IMR-90 (cell line): ENCODE results near the gene TNNI2. TPM values are rescaled to one million over a fixed set of nuclear protein-coding genes. Genes with fewer than 3 reads are reported as not detected.

Experiments used
- ATAC-seq: fragments of 200-7000 bp; cut with Tn5 transposase; 2 replicates; pipeline ENCODE4 v1.9.1; 2020; ENCODE audit warnings: low read depth, mild to moderate bottlenecking, moderate library complexity
- BruUV-seq: library from RNA; stranded (reverse); fragments of 400-500 nt; replicated peaks from 2 replicates; lab custom pipeline; 2021; lab: Mats Ljungman, UMichigan
- CTCF ChIA-PET: fragments of 300-600 bp; formaldehyde crosslinking; extraction: SDS; loops from one replicate; lab custom pipeline; 2021; ENCODE audit warnings: antibody characterized with exemption; lab: Yijun Ruan, JAX
- POLR2A ChIA-PET: fragments of 300-600 bp; sonication (Branson Sonifier 250); formaldehyde crosslinking; loops from one replicate; lab custom pipeline; 2022; ENCODE audit warnings: antibody characterized with exemption; ENCODE audit not compliant: unreplicated experiment; lab: Charles Lee
- DNase-seq: peaks from one replicate; pipeline ENCODE4 v3.0.0; 2013
- H2AFZ ChIP-seq: replicated peaks from 2 replicates; pipeline ENCODE3; 2013; ENCODE audit warnings: low read length, mild to moderate bottlenecking; ENCODE audit not compliant: poor library complexity
- H2AK5ac ChIP-seq: 2 replicates; pipeline ENCODE4 v1.6.1; 2013; ENCODE audit warnings: low read depth, low read length, inconsistent platforms
- H2AK9ac ChIP-seq: replicated peaks from 2 replicates; pipeline ENCODE3; 2013; ENCODE audit warnings: mild to moderate bottlenecking, low read depth, low read length, moderate library complexity; ENCODE audit not compliant: poor library complexity
- H2BK120ac ChIP-seq: 2 replicates; pipeline ENCODE4 v1.6.1; 2013; ENCODE audit warnings: low read depth, low read length, inconsistent platforms
- H2BK15ac ChIP-seq: 3 replicates; pipeline ENCODE4 v1.6.1; 2013; ENCODE audit warnings: low read depth, low read length, inconsistent platforms
- H2BK20ac ChIP-seq: 2 replicates; pipeline ENCODE4 v1.6.1; 2013; ENCODE audit warnings: low read depth, mild to moderate bottlenecking, inconsistent platforms, low read length, moderate library complexity
- H2BK5ac ChIP-seq: 2 replicates; pipeline ENCODE4 v1.6.1; 2013; ENCODE audit warnings: mild to moderate bottlenecking, low read depth, low read length, inconsistent platforms; ENCODE audit not compliant: poor library complexity, severe bottlenecking
- H3K14ac ChIP-seq: replicated peaks from 2 replicates; pipeline ENCODE4 v1.6.1; 2013; ENCODE audit warnings: low read depth, low read length, inconsistent platforms
- H3K18ac ChIP-seq: 2 replicates; pipeline ENCODE4 v1.6.1; 2013; ENCODE audit warnings: low read depth, low read length, control low read depth
- H3K23ac ChIP-seq: 2 replicates; pipeline ENCODE4 v1.6.1; 2013; ENCODE audit warnings: low read depth, low read length, inconsistent platforms
- H3K27ac ChIP-seq: 2 replicates; pipeline ENCODE4 v1.5.1; 2013; ENCODE audit warnings: mild to moderate bottlenecking, control low read depth, low read length; ENCODE audit not compliant: insufficient read depth
- H3K27me3 ChIP-seq: 2 replicates; pipeline ENCODE4 v1.6.1; 2013; ENCODE audit warnings: low read length; ENCODE audit not compliant: control insufficient read depth, insufficient read depth
- H3K36me3 ChIP-seq: 2 replicates; pipeline ENCODE4 v1.6.1; 2013; ENCODE audit warnings: low read length, mixed read lengths; ENCODE audit not compliant: control insufficient read depth, insufficient read depth
- H3K4ac ChIP-seq: 2 replicates; pipeline ENCODE4 v1.6.1; 2013; ENCODE audit warnings: low read depth, low read length, inconsistent platforms
- H3K4me1 ChIP-seq: 2 replicates; pipeline ENCODE4 v1.6.1; 2013; ENCODE audit warnings: low read length, mixed read lengths; ENCODE audit not compliant: control insufficient read depth, insufficient read depth
- H3K4me2 ChIP-seq: 2 replicates; pipeline ENCODE4 v1.6.1; 2013; ENCODE audit warnings: low read depth, mild to moderate bottlenecking, control low read depth, low read length, moderate library complexity
- H3K4me3 ChIP-seq: 2 replicates; pipeline ENCODE4 v1.5.1; 2013; ENCODE audit warnings: low read depth, mild to moderate bottlenecking, control low read depth, low read length, moderate library complexity; ENCODE audit not compliant: insufficient read depth
- H3K56ac ChIP-seq: 2 replicates; pipeline ENCODE4 v1.6.1; 2013; ENCODE audit warnings: low read length, inconsistent platforms; ENCODE audit not compliant: insufficient read depth; ENCODE audit errors: extremely low read depth
- H3K79me1 ChIP-seq, 2 experiments: 2 replicates each; pipeline ENCODE4 v1.6.1; 2013; ENCODE audit warnings: low read length in 2 of 2, inconsistent platforms in 1 of 2, low read depth in 1 of 2
- H3K9ac ChIP-seq: 2 replicates; pipeline ENCODE4 v1.6.1; 2013; ENCODE audit warnings: low read depth, low read length, control low read depth
- H3K9me1 ChIP-seq: 2 replicates; pipeline ENCODE4 v1.6.1; 2013; ENCODE audit warnings: low read length, inconsistent platforms; ENCODE audit not compliant: insufficient read depth
- H3K9me3 ChIP-seq: 2 replicates; pipeline ENCODE4 v1.6.1; 2013; ENCODE audit warnings: low read length; ENCODE audit not compliant: control insufficient read depth, insufficient read depth
- H4K20me1 ChIP-seq: 2 replicates; pipeline ENCODE4 v1.6.1; 2013; ENCODE audit warnings: low read length, inconsistent platforms; ENCODE audit not compliant: insufficient read depth
- H4K5ac ChIP-seq: 2 replicates; pipeline ENCODE4 v1.6.1; 2013; ENCODE audit warnings: mild to moderate bottlenecking, low read depth, low read length, control low read depth
- H4K8ac ChIP-seq, 2 experiments: 2 replicates each; pipeline ENCODE4 v1.6.1; 2013; ENCODE audit warnings: low read depth in 2 of 2, low read length in 2 of 2, control low read depth in 1 of 2, inconsistent platforms in 1 of 2
- H4K91ac ChIP-seq: 2 replicates; pipeline ENCODE4 v1.6.1; 2013; ENCODE audit warnings: low read depth, low read length, inconsistent platforms; ENCODE audit not compliant: insufficient read depth
- BHLHE40 ChIP-seq: fragments of 150-350 bp; IDR thresholded peaks from 2 replicates; pipeline ENCODE4 v1.6.1; 2016; ENCODE audit warnings: mild to moderate bottlenecking, low read depth, low read length
- CEBPB ChIP-seq: IDR thresholded peaks from 2 replicates; pipeline ENCODE4 v1.6.1; 2012; ENCODE audit warnings: low read depth, low read length, improper control_type of control experiment
- CHD1 ChIP-seq: IDR thresholded peaks from 2 replicates; pipeline ENCODE4 v1.6.1; 2012; ENCODE audit warnings: low read depth, low read length, improper control_type of control experiment
- FOS ChIP-seq: fragments of 150-350 bp; IDR thresholded peaks from 2 replicates; pipeline ENCODE4 v1.6.1; 2016; ENCODE audit warnings: low read depth, low read length
- MAZ ChIP-seq: IDR thresholded peaks from 2 replicates; pipeline ENCODE4 v1.6.1; 2012; ENCODE audit warnings: low read depth, mild to moderate bottlenecking, low read length, improper control_type of control experiment, moderate library complexity, borderline replicate concordance
- MXI1 ChIP-seq: IDR thresholded peaks from 2 replicates; pipeline ENCODE4 v1.6.1; 2012; ENCODE audit warnings: low read depth, mild to moderate bottlenecking, low read length, moderate library complexity, borderline replicate concordance
- NFE2L2 ChIP-seq: fragments of 150-350 bp; IDR thresholded peaks from 2 replicates; pipeline ENCODE4 v1.6.1; 2016; ENCODE audit warnings: low read depth, mild to moderate bottlenecking, low read length
- RAD21 ChIP-seq: IDR thresholded peaks from 2 replicates; pipeline ENCODE4 v1.6.1; 2012; ENCODE audit warnings: low read length, improper control_type of control experiment
- RCOR1 ChIP-seq: IDR thresholded peaks from 2 replicates; pipeline ENCODE4 v1.6.1; 2012; ENCODE audit warnings: mild to moderate bottlenecking, low read length, improper control_type of control experiment; ENCODE audit not compliant: insufficient replicate concordance
- RFX5 ChIP-seq: IDR thresholded peaks from 2 replicates; pipeline ENCODE4 v1.8.0; 2012; ENCODE audit warnings: low read depth, mild to moderate bottlenecking, low read length, moderate library complexity
- SMC3 ChIP-seq: fragments of 150-350 bp; IDR thresholded peaks from 2 replicates; pipeline ENCODE4 v1.6.1; 2016; ENCODE audit warnings: low read depth, mild to moderate bottlenecking, antibody characterized with exemption, low read length, moderate library complexity
- WGBS, 2 experiments: methylation state at CpG; one replicate each; pipeline versions ENCODE4 v1.1.5 to v1.1.7; 2013; ENCODE audit warnings: missing lambda C conversion rate in 2 of 2; ENCODE audit not compliant: insufficient read length in 1 of 2; ENCODE audit errors: extremely low coverage in 2 of 2; 5-methylcytosine and 5-hydroxymethylcytosine counted together
- dilution Hi-C: fragments of 300-500 bp; cut with HindIII; formaldehyde crosslinking; loops from one replicate; pipeline ENCODE4 v1.14.3; 2018; ENCODE audit warnings: low sequenced_read_pairs; ENCODE audit not compliant: unreplicated experiment
- in situ Hi-C: fragments of 300-500 bp; cut with MboI; formaldehyde crosslinking; loops from 3 replicates; pipeline ENCODE4 v1.14.3; 2019; ENCODE audit warnings: low sequenced_read_pairs, inconsistent platforms, mixed read lengths
- intact Hi-C: fragments of 100-400 bp; cut with micrococcal nuclease; formaldehyde crosslinking; loops from 2 replicates; pipeline ENCODE4 v1.10.0; 2022
- polyA plus RNA-seq, 3 experiments: library from polyadenylated mRNA; depleted of rRNA; stranded (reverse); fragments of >200 nt; gene quantifications; 2 replicates each; pipeline ENCODE4 v1.2.3, GENCODE V29; 2012; ENCODE audit warnings: low replicate concordance in 1 of 3
- total RNA-seq: library from RNA; depleted of rRNA; stranded (reverse); fragments of >200 nt; gene quantifications from 2 replicates; pipeline ENCODE4 v1.2.3, GENCODE V29; 2012
- TF ChIP-seq, protein P1 (sequence below): conservative IDR thresholded peaks from 2 replicates; pipeline ENCODE4 v1.5.1; 2012; ENCODE audit warnings: mild to moderate bottlenecking, low read depth, low read length, improper control_type of control experiment
- TF ChIP-seq, protein P2 (sequence below): fragments of 150-350 bp; IDR thresholded peaks from 2 replicates; pipeline ENCODE4 v1.6.1; 2016; ENCODE audit warnings: low read depth, mild to moderate bottlenecking, low read length, moderate library complexity, borderline replicate concordance
- TF ChIP-seq, protein P3 (sequence below): fragments of 150-350 bp; IDR thresholded peaks from 2 replicates; pipeline ENCODE4 v1.6.1; 2017; ENCODE audit warnings: mild to moderate bottlenecking, antibody characterized with exemption, low read length, low read depth

The TNNI2 gene
- total and polyA plus RNA-seq, 2 of the 4 experiments (the other 2 are of a cell fraction): not detected

DNA sequence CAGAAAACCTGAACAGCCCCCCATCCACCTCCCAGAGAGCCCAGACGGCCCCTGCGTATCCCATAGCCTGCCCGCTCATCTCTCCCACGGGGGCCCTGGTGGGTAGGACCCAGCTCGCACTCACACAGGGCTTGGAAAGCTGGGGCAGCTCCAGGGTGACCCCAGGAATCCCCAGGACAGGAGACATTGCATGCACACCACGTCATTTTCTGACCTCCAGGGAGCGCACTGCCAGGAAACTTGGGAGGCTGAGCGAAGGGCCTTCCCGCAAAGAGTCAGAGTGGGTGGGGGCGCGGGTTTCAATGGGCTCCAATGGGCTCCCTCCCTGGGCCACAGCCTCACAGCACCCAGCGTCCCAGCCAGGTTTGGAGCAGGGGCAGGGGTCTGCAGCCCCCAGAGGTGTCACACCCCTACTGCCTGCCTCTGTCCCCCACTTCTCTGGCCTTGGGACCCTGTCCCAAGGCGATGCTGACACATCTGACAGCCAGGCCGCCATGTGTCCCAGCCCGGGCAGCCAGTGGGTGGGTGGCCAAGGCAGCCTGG is 12.2 kb upstream of the TNNI2 start:
- 0 out of 2 replicates have a peak overlapping the region, but pooled peaks have one; percentile 15 for H3K18ac ChIP-seq
- H3K79me1 ChIP-seq: no peaks in the 10 kb centered on the region
- DNase-seq (peak; percentile 59), ATAC-seq (peak; percentile 38; the same call in 1 of the 2 replicates)
- ChIA-PET POLR2A (no interaction called here), CTCF (interaction anchor here (1.1 kb wide), 1 partner anchor 175 kb away, joined by 3 read pairs; no protein-coding TSS in a partner anchor)
- H4K20me1 ChIP-seq: no peaks in the 10 kb centered on the region
- no peaks in the 10 kb centered on the region for H3K9me1 ChIP-seq
- intact Hi-C loops: loop anchor here (5.0 kb wide), 1 partner anchor 174 kb away; no protein-coding TSS in a partner anchor
- no peak overlapping the region for H3K9ac ChIP-seq
- no peaks in the 10 kb centered on the region for H3K36me3 ChIP-seq
- no peak overlapping the region; the same call in 1 of the 2 replicates for H2BK20ac ChIP-seq
- no peak overlapping the region for H3K14ac ChIP-seq
- H3K27ac ChIP-seq: no peak overlapping the region
- no peak overlapping the region for H3K56ac ChIP-seq
- in situ Hi-C loops: no loop called here
- peak overlapping the region; percentile 39; the same call in 1 of the 2 replicates for H3K4ac ChIP-seq
- TF ChIP-seq, protein P1, sequence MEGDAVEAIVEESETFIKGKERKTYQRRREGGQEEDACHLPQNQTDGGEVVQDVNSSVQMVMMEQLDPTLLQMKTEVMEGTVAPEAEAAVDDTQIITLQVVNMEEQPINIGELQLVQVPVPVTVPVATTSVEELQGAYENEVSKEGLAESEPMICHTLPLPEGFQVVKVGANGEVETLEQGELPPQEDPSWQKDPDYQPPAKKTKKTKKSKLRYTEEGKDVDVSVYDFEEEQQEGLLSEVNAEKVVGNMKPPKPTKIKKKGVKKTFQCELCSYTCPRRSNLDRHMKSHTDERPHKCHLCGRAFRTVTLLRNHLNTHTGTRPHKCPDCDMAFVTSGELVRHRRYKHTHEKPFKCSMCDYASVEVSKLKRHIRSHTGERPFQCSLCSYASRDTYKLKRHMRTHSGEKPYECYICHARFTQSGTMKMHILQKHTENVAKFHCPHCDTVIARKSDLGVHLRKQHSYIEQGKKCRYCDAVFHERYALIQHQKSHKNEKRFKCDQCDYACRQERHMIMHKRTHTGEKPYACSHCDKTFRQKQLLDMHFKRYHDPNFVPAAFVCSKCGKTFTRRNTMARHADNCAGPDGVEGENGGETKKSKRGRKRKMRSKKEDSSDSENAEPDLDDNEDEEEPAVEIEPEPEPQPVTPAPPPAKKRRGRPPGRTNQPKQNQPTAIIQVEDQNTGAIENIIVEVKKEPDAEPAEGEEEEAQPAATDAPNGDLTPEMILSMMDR: 0 out of 2 replicates have a peak, but pooled peaks have one; percentile 15
- TF ChIP-seq RCOR1 (no peak), CHD1 (no peak), BHLHE40 (no peak), SMC3 (no peak), RAD21 (no peak), FOS (no peak), NFE2L2 (no peak), CEBPB (no peak), MXI1 (no peak), RFX5 (no peak), MAZ (peak; percentile 35; the same call in 1 of the 2 replicates)
- TF ChIP-seq, protein P2, sequence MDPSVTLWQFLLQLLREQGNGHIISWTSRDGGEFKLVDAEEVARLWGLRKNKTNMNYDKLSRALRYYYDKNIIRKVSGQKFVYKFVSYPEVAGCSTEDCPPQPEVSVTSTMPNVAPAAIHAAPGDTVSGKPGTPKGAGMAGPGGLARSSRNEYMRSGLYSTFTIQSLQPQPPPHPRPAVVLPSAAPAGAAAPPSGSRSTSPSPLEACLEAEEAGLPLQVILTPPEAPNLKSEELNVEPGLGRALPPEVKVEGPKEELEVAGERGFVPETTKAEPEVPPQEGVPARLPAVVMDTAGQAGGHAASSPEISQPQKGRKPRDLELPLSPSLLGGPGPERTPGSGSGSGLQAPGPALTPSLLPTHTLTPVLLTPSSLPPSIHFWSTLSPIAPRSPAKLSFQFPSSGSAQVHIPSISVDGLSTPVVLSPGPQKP: no peak
- TF ChIP-seq, protein P3, sequence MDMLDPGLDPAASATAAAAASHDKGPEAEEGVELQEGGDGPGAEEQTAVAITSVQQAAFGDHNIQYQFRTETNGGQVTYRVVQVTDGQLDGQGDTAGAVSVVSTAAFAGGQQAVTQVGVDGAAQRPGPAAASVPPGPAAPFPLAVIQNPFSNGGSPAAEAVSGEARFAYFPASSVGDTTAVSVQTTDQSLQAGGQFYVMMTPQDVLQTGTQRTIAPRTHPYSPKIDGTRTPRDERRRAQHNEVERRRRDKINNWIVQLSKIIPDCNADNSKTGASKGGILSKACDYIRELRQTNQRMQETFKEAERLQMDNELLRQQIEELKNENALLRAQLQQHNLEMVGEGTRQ: no peak
- 83% methylated on average over 2 of the region's 15 CpGs; no CpG with 5 or more reads in 1 of the 2 experiments for WGBS, 2 experiments
- H2AK5ac ChIP-seq: no peak overlapping the region
- H2BK5ac ChIP-seq: no peak overlapping the region
- H2AFZ ChIP-seq: peak overlapping the region; percentile 83
- peaks cover 10% of the 10 kb centered on the region; the same call in 1 of the 2 replicates for H3K27me3 ChIP-seq
- BruUV-seq: no TSS peak
- H3K9me3 ChIP-seq: no peaks in the 10 kb centered on the region
- H3K4me3 ChIP-seq: no peak overlapping the region
- no peak overlapping the region for H3K23ac ChIP-seq
- H4K8ac ChIP-seq: no peak overlapping the region
- H3K4me2 ChIP-seq: no peak overlapping the region
- H2AK9ac ChIP-seq: peak overlapping the region; percentile 49
- H4K5ac ChIP-seq: no peak overlapping the region
- peaks cover 15% of the 10 kb centered on the region for H3K4me1 ChIP-seq
- H2BK15ac ChIP-seq: no peak overlapping the region
- H2BK120ac ChIP-seq: peak overlapping the region; percentile 79; the same call in 1 of the 2 replicates
- dilution Hi-C loops: no loop called here
- no peak overlapping the region for H4K91ac ChIP-seq
